ENCODE results near the gene SYNC. TPM values are rescaled to one million over a fixed set of nuclear protein-coding genes. Genes with fewer than 3 reads are reported as not detected.
A peak's percentile ranks its signal among the peaks of the same experiment; 100 is the strongest.
"Not testable (repeated sequence)": the region's sequence is repeated elsewhere in the genome, so short reads cannot be mapped to it uniquely, and the experiment has no call there.

SYNC gene
- polyA plus RNA-seq, 1 experiment, result 65.1 TPM

GRCh38 chr1:32650752-32651460 is 51.7 kb downstream of the SYNC start, which contains the start of gene RBBP4:
RBBP4 (plus strand) TSS chr1:32651208; CDS start chr1:32651307, 99 bp downstream.
- ChIA-PET CTCF (interaction anchor here (0.7 to 1.9 kb wide), 3 partner anchors 131 to 1246 kb away, joined by 3 to 5 read pairs (median 3); no protein-coding TSS in a partner anchor), POLR2A (interaction anchor here (0.6 to 1.4 kb wide), 13 partner anchors 8 to 280 kb away, joined by 3 to 9 read pairs (median 3); partner anchors contain the start of genes BSDC1 and SYNC)
- H3K27me3 ChIP-seq (ENCODE audit: control insufficient read depth, insufficient read depth, low read length), result no peaks in the 10 kb centered on the region
- DNase-seq (ENCODE audit: low read depth, low spot score), result peak; percentile 95
- peak within 1 kb of the TSS; percentile 92 for H3K4me3 ChIP-seq (ENCODE audit: low read depth, low read length)
- H3K9me3 ChIP-seq (ENCODE audit: control insufficient read depth, insufficient read depth, low read length), result no peaks in the 10 kb centered on the region
- H3K27ac ChIP-seq (ENCODE audit: low read depth, low read length), result peak within 1 kb of the TSS; percentile 100
- no peak for TF ChIP-seq CTCF (IDR thresholded peaks at IDR 0.05; ENCODE audit: low read depth, low read length)

GRCh38 chr1:32650248-32650751 is 52.3 kb downstream of the SYNC start, which contains the start of gene ZBTB8OS:
ZBTB8OS (minus strand) TSS chr1:32650550; CDS start chr1:32650529, 21 bp downstream.
- Histone ChIP-seq H3K27ac (ENCODE audit: low read depth, low read length) (peak within 1 kb of the TSS; percentile 100), H3K4me3 (ENCODE audit: low read depth, low read length) (peak within 1 kb of the TSS; percentile 92), H3K9me3 (ENCODE audit: control insufficient read depth, insufficient read depth, low read length) (no peaks in the 10 kb centered on the region), H3K27me3 (ENCODE audit: control insufficient read depth, insufficient read depth, low read length) (no peaks in the 10 kb centered on the region)
- ChIA-PET POLR2A (interaction anchor here (0.6 to 1.4 kb wide), 12 partner anchors 8 to 398 kb away, joined by 3 to 9 read pairs (median 3); partner anchors contain the start of genes BSDC1 and SYNC), CTCF (interaction anchor here (0.7 to 1.9 kb wide), 3 partner anchors 131 to 1245 kb away, joined by 3 to 5 read pairs (median 3); no protein-coding TSS in a partner anchor)
- TF ChIP-seq CTCF (IDR thresholded peaks at IDR 0.05; ENCODE audit: low read depth, low read length), result no peak
- DNase-seq (ENCODE audit: low read depth, low spot score), result peak; percentile 74

GRCh38 chr1:32647308-32648134 is 55.0 kb downstream of the SYNC start:
- Histone ChIP-seq H3K27me3 (ENCODE audit: control insufficient read depth, insufficient read depth, low read length) (no peaks in the 10 kb centered on the region), H3K27ac (ENCODE audit: low read depth, low read length) (no peak overlapping the region), H3K9me3 (ENCODE audit: control insufficient read depth, insufficient read depth, low read length) (no peaks in the 10 kb centered on the region), H3K4me3 (ENCODE audit: low read depth, low read length) (no peak overlapping the region)
- CTCF ChIA-PET, result no interaction called here
- no peak for DNase-seq (ENCODE audit: low read depth, low spot score)
- POLR2A ChIA-PET, result interaction anchor here (0.7 kb wide), 1 partner anchor 12 kb away, joined by 3 read pairs; no protein-coding TSS in a partner anchor
- no peak for TF ChIP-seq CTCF (IDR thresholded peaks at IDR 0.05; ENCODE audit: low read depth, low read length)

GRCh38 chr1:32644426-32644825 is 58.1 kb downstream of the SYNC start:
- no peaks in the 10 kb centered on the region for H3K27me3 ChIP-seq (ENCODE audit: control insufficient read depth, insufficient read depth, low read length)
- POLR2A ChIA-PET, result interaction anchor here (0.6 kb wide), 1 partner anchor 180 kb away, joined by 4 read pairs; no protein-coding TSS in a partner anchor
- no peaks in the 10 kb centered on the region for H3K9me3 ChIP-seq (ENCODE audit: control insufficient read depth, insufficient read depth, low read length)
- CTCF ChIA-PET, result interaction anchor here (1.0 kb wide), 1 partner anchor 124 kb away, joined by 3 read pairs; no protein-coding TSS in a partner anchor
- H3K27ac ChIP-seq (ENCODE audit: low read depth, low read length), result no peak overlapping the region
- H3K4me3 ChIP-seq (ENCODE audit: low read depth, low read length), result no peak overlapping the region
- no peak for TF ChIP-seq CTCF (IDR thresholded peaks at IDR 0.05; ENCODE audit: low read depth, low read length)
- no peak for DNase-seq (ENCODE audit: low read depth, low spot score)

- DNase-seq (ENCODE audit: low read depth, low spot score); CTCF ChIA-PET; H3K27ac ChIP-seq (ENCODE audit: low read depth, low read length); H3K27me3 ChIP-seq (ENCODE audit: control insufficient read depth, insufficient read depth, low read length); H3K4me3 ChIP-seq (ENCODE audit: low read depth, low read length); H3K9me3 ChIP-seq (ENCODE audit: control insufficient read depth, insufficient read depth, low read length): not testable (repeated sequence)
- POLR2A ChIA-PET, result interaction anchor here (0.9 kb wide), 1 partner anchor 8 kb away, joined by 3 read pairs; the partner anchor contains the start of gene RBBP4
Measured at GRCh38 chr1:32642292-32642827, 60.2 kb downstream of the SYNC start.
